ENCODE results near the gene AGR3.

The AGR3 gene

GRCh38 chr7:16838386-16838785 lies 43.4 kb downstream of the AGR3 start:
- CTCF ChIA-PET = interaction anchor here (1.8 to 2.1 kb wide), 2 partner anchors 9 to 19 kb away, joined by 4 to 7 read pairs; no protein-coding TSS in a partner anchor
- POLR2A ChIA-PET = no interaction called here
- TF ChIP-seq CTCF (IDR thresholded peaks at IDR 0.05; ENCODE audit: control extremely low read depth, extremely low read depth, low read depth, missing control alignments) = no peak
- DNase-seq (ENCODE audit: extremely low spot score) = no peak

GRCh38 chr7:16836481-16836880 lies 45.3 kb downstream of the AGR3 start:
- TF ChIP-seq CTCF (IDR thresholded peaks at IDR 0.05; ENCODE audit: control extremely low read depth, extremely low read depth, low read depth, missing control alignments) = no peak
- ChIA-PET POLR2A (no interaction called here), CTCF (interaction anchor here (1.0 to 1.5 kb wide), 2 partner anchors 27 to 35 kb away, joined by 3 to 4 read pairs; no protein-coding TSS in a partner anchor)

GRCh38 chr7:16833373-16833772 lies 48.4 kb downstream of the AGR3 start:
- CTCF ChIA-PET = no interaction called here
- DNase-seq (ENCODE audit: extremely low spot score) = no peak
- TF ChIP-seq CTCF (IDR thresholded peaks at IDR 0.05; ENCODE audit: control extremely low read depth, extremely low read depth, low read depth, missing control alignments) = no peak
- POLR2A ChIA-PET = no interaction called here

More at GRCh38 chr7:16836481-16836880, 45.3 kb downstream of the AGR3 start:
- DNase-seq (ENCODE audit: extremely low spot score) = no peak

GRCh38 chr7:16826060-16826459 lies 55.7 kb downstream of the AGR3 start:
- no peak for DNase-seq (ENCODE audit: extremely low spot score)
- CTCF ChIA-PET = interaction anchor here (0.6 kb wide), 1 partner anchor 25 kb away, joined by 3 read pairs; no protein-coding TSS in a partner anchor
- no peak for TF ChIP-seq CTCF (IDR thresholded peaks at IDR 0.05; ENCODE audit: control extremely low read depth, extremely low read depth, low read depth, missing control alignments)
- POLR2A ChIA-PET = no interaction called here

- TF ChIP-seq CTCF (IDR thresholded peaks at IDR 0.05; ENCODE audit: control extremely low read depth, extremely low read depth, low read depth, missing control alignments) = no peak
- CTCF ChIA-PET = no interaction called here
- no peak for DNase-seq (ENCODE audit: extremely low spot score)
- POLR2A ChIA-PET = no interaction called here
These were observed 59.8 kb downstream of the AGR3 start for GRCh38 chr7:16822029-16822428.

GRCh38 chr7:16818732-16819131 lies 63.1 kb downstream of the AGR3 start:
- TF ChIP-seq CTCF (IDR thresholded peaks at IDR 0.05; ENCODE audit: control extremely low read depth, extremely low read depth, low read depth, missing control alignments) = no peak
- CTCF ChIA-PET = interaction anchor here (1.2 to 1.5 kb wide), 3 partner anchors 11 to 20 kb away, joined by 3 to 6 read pairs (median 4); no protein-coding TSS in a partner anchor
- DNase-seq (ENCODE audit: extremely low spot score) = no peak
- POLR2A ChIA-PET = no interaction called here
